ENCODE results near the gene ABCE1. TPM values are rescaled to one million over a fixed set of nuclear protein-coding genes. Genes with fewer than 3 reads are reported as not detected.
A peak's percentile ranks its signal among the peaks of the same experiment; 100 is the strongest.

Gene ABCE1
- total and polyA plus RNA-seq, 10 of the 15 experiments (the other 5 are each of a cell fraction or from before 2014, with no cell fraction given), result 75.9 to 172 (median 134) TPM

- in situ Hi-C loops (cut with MboI) (no loop called here), intact Hi-C loops (cut with micrococcal nuclease; ENCODE audit: unreplicated experiment) (loop anchor here (10.0 kb wide), 1 partner anchor 957 kb away; no protein-coding TSS in a partner anchor)
- Histone ChIP-seq H3K9me3 (replicated peaks; ENCODE audit: control insufficient read depth, insufficient read depth, low read length) (no peaks in the 10 kb centered on the region), H2AFZ (ENCODE audit: control insufficient read depth, low read depth, low read length) (no peak overlapping the region), H3K27me3 (replicated peaks in 1 of 2; ENCODE audit: control insufficient read depth in 2 of 2, insufficient read depth in 2 of 2, low read length in 1 of 2) (no peaks in the 10 kb centered on the region), H3K4me1 (ENCODE audit: control insufficient read depth, insufficient read depth, low read length) (peaks cover 28% of the 10 kb centered on the region), H3K79me2 (ENCODE audit: control insufficient read depth, insufficient read depth, low read length) (no peaks in the 10 kb centered on the region), H3K27ac (ENCODE audit: control insufficient read depth, insufficient read depth) (peak overlapping the region; percentile 76), H3K4me3 (no peak overlapping the region), H4K20me1 (ENCODE audit: control insufficient read depth, insufficient read depth) (no peaks in the 10 kb centered on the region), H3K9ac (ENCODE audit: control insufficient read depth, insufficient read depth, low read length) (no peak overlapping the region), H3K36me3 (ENCODE audit: control insufficient read depth in 2 of 2, insufficient read depth in 2 of 2, low read length in 1 of 2) (peaks cover 1 to 10% of the 10 kb centered on the region in 2 experiments; a peak in 3 of 4 replicates), H3K4me2 (ENCODE audit: control insufficient read depth, insufficient read depth) (peak overlapping the region; percentile 94)
- peak; percentile 12; the same call in 2 of the 3 replicates for ATAC-seq
- ChIA-PET CTCF (no interaction called here), RAD21 (ENCODE audit: unreplicated experiment) (interaction anchor here (1.3 to 1.6 kb wide), 6 partner anchors 8 to 47 kb away, joined by 3 to 9 read pairs (median 6); partner anchors contain the start of genes ABCE1 and ANAPC10), SMC1A (ENCODE audit: uncharacterized antibody, unreplicated experiment) (interaction anchor here (1.3 to 3.3 kb wide), 3 partner anchors 12 to 32 kb away, joined by 4 to 14 read pairs (median 5); no protein-coding TSS in a partner anchor), POLR2A (interaction anchor here (0.6 to 2.0 kb wide), 2 partner anchors 33 to 462 kb away, joined by 3 to 10 read pairs; partner anchors contain the start of genes ABCE1 and ANAPC10)
- FAIRE-seq, result no peak
- no peak for DNase-seq (ENCODE audit: low read depth, low spot score)
- no peak for TF ChIP-seq CHD1 (IDR thresholded peaks at IDR 0.05; ENCODE audit: low read depth, low read length)
- 0 out of 2 replicates have a peak, but pooled peaks have one; percentile 31 for TF ChIP-seq PML (IDR thresholded peaks at IDR 0.05; ENCODE audit: low read length)
- WGBS (ENCODE audit: insufficient coverage, insufficient replicate concordance, low lambda C conversion rate, missing lambda C conversion rate), result 67% methylated on average over 11 of the region's 12 CpGs
- no TSS peak for BruUV-seq (replicated peaks)
Observed at GRCh38 chr4:145131848-145132247, 33.7 kb downstream of the ABCE1 start.

GRCh38 chr4:145132511-145133098, 34.5 kb downstream of the ABCE1 start:
- FAIRE-seq (no peak), DNase-seq (ENCODE audit: low read depth, low spot score) (peak; percentile 53), ATAC-seq (peak; percentile 91)
- no peaks in the 10 kb centered on the region for H4K20me1 ChIP-seq (ENCODE audit: control insufficient read depth, insufficient read depth)
- no peaks in the 10 kb centered on the region for H3K27me3 ChIP-seq (replicated peaks in 1 of 2; ENCODE audit: control insufficient read depth in 2 of 2, insufficient read depth in 2 of 2, low read length in 1 of 2)
- ChIA-PET CTCF (interaction anchor here (0.7 to 1.1 kb wide), 4 partner anchors 29 to 48 kb away, joined by 3 to 5 read pairs (median 4); partner anchors contain the start of gene OTUD4), SMC1A (ENCODE audit: uncharacterized antibody, unreplicated experiment) (interaction anchor here (0.6 to 3.3 kb wide), 6 partner anchors 12 to 226 kb away, joined by 3 to 14 read pairs (median 4); no protein-coding TSS in a partner anchor), POLR2A (interaction anchor here (0.6 to 2.0 kb wide), 4 partner anchors 11 to 463 kb away, joined by 3 to 10 read pairs (median 3); partner anchors contain the start of genes ABCE1 and ANAPC10), RAD21 (ENCODE audit: unreplicated experiment) (interaction anchor here (1.3 to 1.6 kb wide), 6 partner anchors 9 to 46 kb away, joined by 3 to 9 read pairs (median 6); partner anchors contain the start of genes ABCE1 and ANAPC10)
- intact Hi-C loops (cut with micrococcal nuclease; ENCODE audit: unreplicated experiment), result loop anchor here (10.0 kb wide), 1 partner anchor 958 kb away; no protein-coding TSS in a partner anchor
- in situ Hi-C loops (cut with MboI), result no loop called here
- H3K27ac ChIP-seq (ENCODE audit: control insufficient read depth, insufficient read depth), result peak overlapping the region; percentile 76
- H3K4me1 ChIP-seq (ENCODE audit: control insufficient read depth, insufficient read depth, low read length), result peaks cover 28% of the 10 kb centered on the region
- peak overlapping the region; percentile 16; the same call in 1 of the 2 replicates for H3K4me3 ChIP-seq
- H2AFZ ChIP-seq (ENCODE audit: control insufficient read depth, low read depth, low read length), result no peak overlapping the region
- H3K4me2 ChIP-seq (ENCODE audit: control insufficient read depth, insufficient read depth), result peak overlapping the region; percentile 94
- H3K9ac ChIP-seq (ENCODE audit: control insufficient read depth, insufficient read depth, low read length), result peak overlapping the region; percentile 32; the same call in 1 of the 2 replicates
- no peaks in the 10 kb centered on the region for H3K79me2 ChIP-seq (ENCODE audit: control insufficient read depth, insufficient read depth, low read length)
- peaks cover 0 to 10% of the 10 kb centered on the region in 2 experiments; a peak in 2 of 4 replicates for H3K36me3 ChIP-seq (ENCODE audit: control insufficient read depth in 2 of 2, insufficient read depth in 2 of 2, low read length in 1 of 2)
- WGBS (ENCODE audit: insufficient coverage, insufficient replicate concordance, low lambda C conversion rate, missing lambda C conversion rate), result under 1% methylated on average over 5 of the region's 5 CpGs
- BruUV-seq (replicated peaks), result no TSS peak
- H3K9me3 ChIP-seq (replicated peaks; ENCODE audit: control insufficient read depth, insufficient read depth, low read length), result no peaks in the 10 kb centered on the region
- TF ChIP-seq SP1 (IDR thresholded peaks at IDR 0.05; ENCODE audit: low read depth, low read length) (no peak), BHLHE40 (IDR thresholded peaks at IDR 0.05; ENCODE audit: borderline replicate concordance in 1 of 2, low read depth in 2 of 2, low read length in 1 of 2) (no peak), RFX5 (IDR thresholded peaks at IDR 0.05; ENCODE audit: low read depth, low read length) (no peak)
- TF ChIP-seq, protein P1, sequence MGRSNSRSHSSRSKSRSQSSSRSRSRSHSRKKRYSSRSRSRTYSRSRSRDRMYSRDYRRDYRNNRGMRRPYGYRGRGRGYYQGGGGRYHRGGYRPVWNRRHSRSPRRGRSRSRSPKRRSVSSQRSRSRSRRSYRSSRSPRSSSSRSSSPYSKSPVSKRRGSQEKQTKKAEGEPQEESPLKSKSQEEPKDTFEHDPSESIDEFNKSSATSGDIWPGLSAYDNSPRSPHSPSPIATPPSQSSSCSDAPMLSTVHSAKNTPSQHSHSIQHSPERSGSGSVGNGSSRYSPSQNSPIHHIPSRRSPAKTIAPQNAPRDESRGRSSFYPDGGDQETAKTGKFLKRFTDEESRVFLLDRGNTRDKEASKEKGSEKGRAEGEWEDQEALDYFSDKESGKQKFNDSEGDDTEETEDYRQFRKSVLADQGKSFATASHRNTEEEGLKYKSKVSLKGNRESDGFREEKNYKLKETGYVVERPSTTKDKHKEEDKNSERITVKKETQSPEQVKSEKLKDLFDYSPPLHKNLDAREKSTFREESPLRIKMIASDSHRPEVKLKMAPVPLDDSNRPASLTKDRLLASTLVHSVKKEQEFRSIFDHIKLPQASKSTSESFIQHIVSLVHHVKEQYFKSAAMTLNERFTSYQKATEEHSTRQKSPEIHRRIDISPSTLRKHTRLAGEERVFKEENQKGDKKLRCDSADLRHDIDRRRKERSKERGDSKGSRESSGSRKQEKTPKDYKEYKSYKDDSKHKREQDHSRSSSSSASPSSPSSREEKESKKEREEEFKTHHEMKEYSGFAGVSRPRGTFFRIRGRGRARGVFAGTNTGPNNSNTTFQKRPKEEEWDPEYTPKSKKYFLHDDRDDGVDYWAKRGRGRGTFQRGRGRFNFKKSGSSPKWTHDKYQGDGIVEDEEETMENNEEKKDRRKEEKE (IDR thresholded peaks at IDR 0.05), result no peak
- TF ChIP-seq, protein P2, sequence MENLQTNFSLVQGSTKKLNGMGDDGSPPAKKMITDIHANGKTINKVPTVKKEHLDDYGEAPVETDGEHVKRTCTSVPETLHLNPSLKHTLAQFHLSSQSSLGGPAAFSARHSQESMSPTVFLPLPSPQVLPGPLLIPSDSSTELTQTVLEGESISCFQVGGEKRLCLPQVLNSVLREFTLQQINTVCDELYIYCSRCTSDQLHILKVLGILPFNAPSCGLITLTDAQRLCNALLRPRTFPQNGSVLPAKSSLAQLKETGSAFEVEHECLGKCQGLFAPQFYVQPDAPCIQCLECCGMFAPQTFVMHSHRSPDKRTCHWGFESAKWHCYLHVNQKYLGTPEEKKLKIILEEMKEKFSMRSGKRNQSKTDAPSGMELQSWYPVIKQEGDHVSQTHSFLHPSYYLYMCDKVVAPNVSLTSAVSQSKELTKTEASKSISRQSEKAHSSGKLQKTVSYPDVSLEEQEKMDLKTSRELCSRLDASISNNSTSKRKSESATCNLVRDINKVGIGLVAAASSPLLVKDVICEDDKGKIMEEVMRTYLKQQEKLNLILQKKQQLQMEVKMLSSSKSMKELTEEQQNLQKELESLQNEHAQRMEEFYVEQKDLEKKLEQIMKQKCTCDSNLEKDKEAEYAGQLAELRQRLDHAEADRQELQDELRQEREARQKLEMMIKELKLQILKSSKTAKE (IDR thresholded peaks at IDR 0.05; ENCODE audit: low read depth, poor library complexity, severe bottlenecking), result peak; percentile 82

All from GM12878 (cell line).